Type B pancreatic cell (in vitro differentiated cells): ENCODE measurements around the gene PCOLCE2. TPM values are rescaled to one million over a fixed set of nuclear protein-coding genes. Genes with fewer than 3 reads are reported as not detected.
"Not testable (repeated sequence)": the region's sequence is repeated elsewhere in the genome, so short reads cannot be mapped to it uniquely, and the experiment has no call there.

Experiments used
- DNase-seq: peaks from one replicate; pipeline ENCODE4 v3.0.0; 2021; ENCODE audit warnings: mixed read lengths; ENCODE audit not compliant: unreplicated experiment; ENCODE audit errors: extremely low spot score
- H3K27ac Mint-ChIP-seq: 2 replicates; pipeline ENCODE4 v1.8.0; 2021; ENCODE audit warnings: mild to moderate bottlenecking, mixed read lengths
- H3K27me3 Mint-ChIP-seq: 2 replicates; pipeline ENCODE4 v1.8.0; 2021; ENCODE audit warnings: mixed read lengths
- H3K36me3 Mint-ChIP-seq: 2 replicates; pipeline ENCODE4 v1.8.0; 2021; ENCODE audit warnings: mixed read lengths
- H3K4me1 Mint-ChIP-seq: one replicate; pipeline ENCODE4 v1.8.0; 2021; ENCODE audit warnings: mixed read lengths; ENCODE audit not compliant: unreplicated experiment
- H3K4me3 Mint-ChIP-seq: 2 replicates; pipeline ENCODE4 v1.8.0; 2021; ENCODE audit warnings: mild to moderate bottlenecking, mixed read lengths
- H3K9me3 Mint-ChIP-seq: 2 replicates; pipeline ENCODE4 v1.8.0; 2021; ENCODE audit warnings: mixed read lengths
- total RNA-seq: library from RNA; stranded (reverse); gene quantifications from 2 replicates; pipeline ENCODE4 v1.2.1, GENCODE V29; 2021; ENCODE audit warnings: low replicate concordance
- TF ChIP-seq, protein P1 (sequence below): fragments of 200-600 bp; sonication (generic); conservative IDR thresholded peaks from 2 replicates; pipeline ENCODE4 v1.5.0; 2021; ENCODE audit warnings: antibody characterized with exemption, mild to moderate bottlenecking

PCOLCE2 gene
- total RNA-seq, 1 donor from 2014 or later = 7.2 TPM

DNA sequence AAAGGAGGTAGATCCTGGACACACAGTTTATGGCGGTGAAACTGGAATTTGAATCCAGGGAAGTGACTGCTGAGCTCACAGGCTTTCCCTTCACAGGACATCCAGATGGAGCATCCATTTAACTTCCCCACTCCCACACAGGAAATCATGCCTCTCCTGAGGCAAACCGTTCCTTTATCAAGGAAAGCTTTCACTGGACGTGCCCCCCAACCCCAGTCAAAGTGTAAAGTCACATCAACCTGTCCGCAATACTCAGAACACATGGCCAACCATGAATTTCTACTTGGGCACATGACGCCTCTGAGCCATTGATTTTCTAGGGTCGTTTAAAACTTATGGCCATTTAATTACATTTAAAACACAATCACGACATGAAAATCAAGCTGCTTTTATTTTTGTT lies 2.9 kb downstream of the PCOLCE2 start:
- Mint-ChIP-seq H3K4me3 (no peak overlapping the region), H3K4me1 (peaks cover 5% of the 10 kb centered on the region), H3K27me3 (peaks cover 35% of the 10 kb centered on the region), H3K9me3 (no peaks in the 10 kb centered on the region), H3K27ac (no peak overlapping the region), H3K36me3 (no peaks in the 10 kb centered on the region)
- no peak for DNase-seq
- TF ChIP-seq, protein P1, sequence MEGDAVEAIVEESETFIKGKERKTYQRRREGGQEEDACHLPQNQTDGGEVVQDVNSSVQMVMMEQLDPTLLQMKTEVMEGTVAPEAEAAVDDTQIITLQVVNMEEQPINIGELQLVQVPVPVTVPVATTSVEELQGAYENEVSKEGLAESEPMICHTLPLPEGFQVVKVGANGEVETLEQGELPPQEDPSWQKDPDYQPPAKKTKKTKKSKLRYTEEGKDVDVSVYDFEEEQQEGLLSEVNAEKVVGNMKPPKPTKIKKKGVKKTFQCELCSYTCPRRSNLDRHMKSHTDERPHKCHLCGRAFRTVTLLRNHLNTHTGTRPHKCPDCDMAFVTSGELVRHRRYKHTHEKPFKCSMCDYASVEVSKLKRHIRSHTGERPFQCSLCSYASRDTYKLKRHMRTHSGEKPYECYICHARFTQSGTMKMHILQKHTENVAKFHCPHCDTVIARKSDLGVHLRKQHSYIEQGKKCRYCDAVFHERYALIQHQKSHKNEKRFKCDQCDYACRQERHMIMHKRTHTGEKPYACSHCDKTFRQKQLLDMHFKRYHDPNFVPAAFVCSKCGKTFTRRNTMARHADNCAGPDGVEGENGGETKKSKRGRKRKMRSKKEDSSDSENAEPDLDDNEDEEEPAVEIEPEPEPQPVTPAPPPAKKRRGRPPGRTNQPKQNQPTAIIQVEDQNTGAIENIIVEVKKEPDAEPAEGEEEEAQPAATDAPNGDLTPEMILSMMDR = no peak

DNA sequence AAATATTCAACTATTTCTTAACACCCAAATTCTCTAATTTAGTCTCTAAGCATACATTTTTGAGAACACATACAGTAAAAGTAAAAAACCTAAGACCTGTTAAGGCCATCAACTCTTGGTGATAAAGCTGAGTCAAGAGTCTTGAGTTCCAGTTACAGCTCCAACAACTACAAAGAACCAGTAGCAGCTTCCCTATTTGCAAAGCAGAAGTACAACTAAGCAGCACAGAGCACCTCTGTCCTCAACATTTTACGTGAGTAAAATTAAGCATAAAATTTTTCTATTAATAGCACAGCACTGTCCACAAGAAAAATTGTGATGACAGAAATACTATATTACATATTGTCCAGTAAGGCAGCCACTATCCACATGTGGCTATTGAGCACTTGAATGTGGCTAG lies 4.4 kb downstream of the PCOLCE2 start:
- Mint-ChIP-seq H3K4me1 (peaks cover 5% of the 10 kb centered on the region), H3K36me3 (no peaks in the 10 kb centered on the region), H3K27me3 (peaks cover 26% of the 10 kb centered on the region), H3K4me3 (no peak overlapping the region), H3K9me3 (no peaks in the 10 kb centered on the region), H3K27ac (no peak overlapping the region)
- no peak for DNase-seq
- TF ChIP-seq, protein P1 = no peak

DNA sequence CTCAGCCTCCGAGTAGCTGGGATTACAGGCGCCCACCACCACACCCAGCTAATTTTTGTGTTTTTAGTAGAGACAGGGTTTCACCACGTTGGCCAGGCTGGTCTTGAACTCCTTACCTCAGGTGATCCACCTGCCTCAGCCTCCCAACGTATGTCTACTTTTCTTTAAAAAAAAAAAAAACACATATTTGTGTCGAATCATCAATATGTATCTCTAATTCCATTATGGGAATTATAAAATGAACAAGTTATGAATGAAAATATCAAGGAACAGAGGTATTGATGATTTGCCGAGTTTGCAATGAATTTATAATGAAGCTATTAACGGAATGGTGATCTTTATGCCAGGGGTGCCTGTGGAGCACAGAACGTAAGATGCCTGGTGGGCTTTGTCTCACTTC lies 5.3 kb downstream of the PCOLCE2 start:
- not testable (repeated sequence) for DNase-seq, H3K27ac Mint-ChIP-seq, H3K4me1 Mint-ChIP-seq, H3K9me3 Mint-ChIP-seq, H3K36me3 Mint-ChIP-seq, H3K4me3 Mint-ChIP-seq
- H3K27me3 Mint-ChIP-seq = peaks cover 22% of the 10 kb centered on the region

DNA sequence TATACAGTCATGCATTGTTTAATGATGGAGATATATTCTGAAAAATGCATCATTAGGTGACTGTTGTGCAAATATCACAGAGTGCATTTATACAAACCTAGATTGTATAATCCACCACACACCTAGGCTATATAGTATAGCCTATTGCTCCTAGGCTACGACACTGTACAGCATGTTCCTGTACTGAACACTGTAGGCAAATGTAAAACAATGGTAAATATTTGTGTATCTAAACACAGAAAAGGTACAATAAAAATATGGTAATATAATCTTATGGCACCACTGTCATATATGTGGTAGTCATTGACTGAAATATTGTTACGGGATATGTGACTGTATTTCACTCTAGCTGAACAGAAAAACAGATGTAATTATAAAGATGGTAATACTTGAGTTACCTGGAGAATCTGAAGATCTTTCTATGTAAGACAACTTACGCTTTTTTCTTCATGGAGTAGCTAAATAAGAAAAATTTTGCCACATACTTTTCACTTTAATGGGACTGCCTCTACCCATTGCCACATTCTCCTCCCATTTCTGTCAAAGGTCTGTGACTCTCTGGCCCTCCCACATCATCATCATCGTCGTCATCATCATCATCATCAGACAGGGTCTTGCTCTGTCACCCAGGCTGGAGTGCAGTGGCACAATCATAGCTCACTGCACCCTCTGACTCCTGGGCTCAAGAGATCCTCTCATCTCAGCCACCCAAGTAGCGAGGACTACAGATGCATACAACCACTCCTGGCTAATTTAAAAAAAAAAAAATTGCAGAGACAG lies 7.2 kb downstream of the PCOLCE2 start:
- Mint-ChIP-seq H3K4me3 (no peak overlapping the region), H3K9me3 (no peaks in the 10 kb centered on the region), H3K4me1 (no peaks in the 10 kb centered on the region), H3K36me3 (no peaks in the 10 kb centered on the region), H3K27ac (no peak overlapping the region), H3K27me3 (peaks cover 7% of the 10 kb centered on the region)
- no peak for DNase-seq
- TF ChIP-seq, protein P1 = no peak

DNA sequence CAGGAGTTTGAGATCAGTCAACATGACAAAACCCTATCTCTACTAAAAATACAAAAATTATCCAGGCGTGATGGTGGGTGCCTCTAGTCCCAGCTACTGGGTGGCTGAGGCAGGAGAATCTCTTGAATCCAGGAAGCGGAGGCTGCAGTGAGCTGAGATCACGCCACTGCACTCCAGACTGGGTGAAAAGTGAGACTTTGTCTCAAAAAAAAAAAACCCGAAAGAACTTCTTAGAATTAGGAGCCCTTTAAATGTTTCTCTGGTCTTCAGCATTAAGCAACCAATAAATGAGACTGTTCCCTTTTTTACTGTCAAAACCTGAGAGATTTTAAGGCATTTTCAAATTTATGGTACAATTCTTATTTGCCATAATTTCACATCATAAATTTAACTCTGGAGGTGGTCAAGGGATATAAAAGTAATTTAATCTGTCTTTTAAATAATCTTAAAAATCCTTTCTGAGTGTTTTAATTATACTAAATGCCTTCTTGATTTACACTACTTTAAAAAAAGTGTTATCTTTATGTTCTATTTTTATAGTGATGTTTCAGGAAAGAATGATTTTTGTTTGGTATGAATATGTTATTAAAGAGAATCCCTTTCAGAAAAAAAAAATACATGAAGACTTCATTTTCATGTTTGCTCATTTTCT lies 10.1 kb downstream of the PCOLCE2 start:
- Mint-ChIP-seq H3K4me3 (no peak overlapping the region), H3K27me3 (no peaks in the 10 kb centered on the region), H3K36me3 (no peaks in the 10 kb centered on the region), H3K27ac (no peak overlapping the region), H3K4me1 (no peaks in the 10 kb centered on the region), H3K9me3 (no peaks in the 10 kb centered on the region)
- DNase-seq = no peak
- TF ChIP-seq, protein P1 = no peak

DNA sequence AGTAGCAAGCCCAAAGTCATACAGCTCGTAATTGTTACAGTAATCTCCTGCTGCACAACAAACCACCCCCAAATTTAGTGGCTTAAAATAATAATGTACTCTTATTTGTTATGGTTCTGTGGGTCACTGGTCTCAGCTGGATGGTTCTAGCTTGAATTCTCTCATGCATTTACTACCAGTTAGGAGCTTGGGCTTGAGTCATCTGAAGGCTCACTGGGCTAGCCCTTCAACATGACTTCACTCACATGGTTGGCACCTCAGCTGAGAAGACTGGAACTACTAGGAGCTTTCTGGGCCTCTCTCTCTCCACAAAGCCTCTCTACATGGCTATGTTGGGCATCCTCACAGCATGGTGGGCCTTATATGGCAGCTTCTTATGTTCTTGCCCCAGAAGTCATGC lies 12.5 kb downstream of the PCOLCE2 start:
- H3K27me3 Mint-ChIP-seq = no peaks in the 10 kb centered on the region
- no peak overlapping the region for H3K27ac Mint-ChIP-seq
- H3K4me1 Mint-ChIP-seq = no peaks in the 10 kb centered on the region
- TF ChIP-seq, protein P1 = no peak
- no peak for DNase-seq
- H3K36me3 Mint-ChIP-seq = no peaks in the 10 kb centered on the region
- H3K9me3 Mint-ChIP-seq = peaks cover 3% of the 10 kb centered on the region
- no peak overlapping the region for H3K4me3 Mint-ChIP-seq
